Panc1 (cell line): ENCODE measurements around the gene LRGUK.

Source experiments
- TF ChIP-seq, protein P1 (sequence below), 2 experiments: IDR thresholded peaks; 2 replicates each; pipeline ENCODE4 v1.6.1; 2011 to 2012; ENCODE audit warnings: low read depth in 2 of 2, control low read depth in 1 of 2, low read length in 1 of 2, mild to moderate bottlenecking in 1 of 2, moderate library complexity in 1 of 2; ENCODE audit not compliant: insufficient read depth in 1 of 2
- TF ChIP-seq, protein P2 (sequence below): fragments of 450-650 bp; IDR thresholded peaks from 2 replicates; pipeline ENCODE4 v1.5.1; 2017; ENCODE audit warnings: mild to moderate bottlenecking

DNA sequence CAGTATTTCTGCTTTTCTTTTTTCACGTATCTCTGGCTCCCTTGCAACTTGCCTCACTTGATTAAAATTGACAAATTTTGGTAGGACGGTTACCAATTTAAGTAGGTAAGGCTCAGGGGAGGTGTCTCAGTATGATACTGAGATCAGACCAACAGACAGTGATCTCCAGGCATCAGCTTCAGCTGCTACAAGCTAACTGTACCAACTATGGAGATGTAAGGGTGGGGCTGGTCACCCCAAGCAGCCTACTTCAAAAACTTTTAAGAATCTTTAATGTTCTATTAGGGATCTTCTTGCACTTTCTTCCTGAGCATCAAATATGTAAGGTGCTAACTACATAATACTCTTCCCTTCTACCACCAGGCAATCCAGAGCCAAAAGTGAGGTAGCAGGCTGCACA is 162.7 kb downstream of the LRGUK start:
- TF ChIP-seq, protein P1, sequence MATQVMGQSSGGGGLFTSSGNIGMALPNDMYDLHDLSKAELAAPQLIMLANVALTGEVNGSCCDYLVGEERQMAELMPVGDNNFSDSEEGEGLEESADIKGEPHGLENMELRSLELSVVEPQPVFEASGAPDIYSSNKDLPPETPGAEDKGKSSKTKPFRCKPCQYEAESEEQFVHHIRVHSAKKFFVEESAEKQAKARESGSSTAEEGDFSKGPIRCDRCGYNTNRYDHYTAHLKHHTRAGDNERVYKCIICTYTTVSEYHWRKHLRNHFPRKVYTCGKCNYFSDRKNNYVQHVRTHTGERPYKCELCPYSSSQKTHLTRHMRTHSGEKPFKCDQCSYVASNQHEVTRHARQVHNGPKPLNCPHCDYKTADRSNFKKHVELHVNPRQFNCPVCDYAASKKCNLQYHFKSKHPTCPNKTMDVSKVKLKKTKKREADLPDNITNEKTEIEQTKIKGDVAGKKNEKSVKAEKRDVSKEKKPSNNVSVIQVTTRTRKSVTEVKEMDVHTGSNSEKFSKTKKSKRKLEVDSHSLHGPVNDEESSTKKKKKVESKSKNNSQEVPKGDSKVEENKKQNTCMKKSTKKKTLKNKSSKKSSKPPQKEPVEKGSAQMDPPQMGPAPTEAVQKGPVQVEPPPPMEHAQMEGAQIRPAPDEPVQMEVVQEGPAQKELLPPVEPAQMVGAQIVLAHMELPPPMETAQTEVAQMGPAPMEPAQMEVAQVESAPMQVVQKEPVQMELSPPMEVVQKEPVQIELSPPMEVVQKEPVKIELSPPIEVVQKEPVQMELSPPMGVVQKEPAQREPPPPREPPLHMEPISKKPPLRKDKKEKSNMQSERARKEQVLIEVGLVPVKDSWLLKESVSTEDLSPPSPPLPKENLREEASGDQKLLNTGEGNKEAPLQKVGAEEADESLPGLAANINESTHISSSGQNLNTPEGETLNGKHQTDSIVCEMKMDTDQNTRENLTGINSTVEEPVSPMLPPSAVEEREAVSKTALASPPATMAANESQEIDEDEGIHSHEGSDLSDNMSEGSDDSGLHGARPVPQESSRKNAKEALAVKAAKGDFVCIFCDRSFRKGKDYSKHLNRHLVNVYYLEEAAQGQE (IDR thresholded peaks at IDR 0.05; ENCODE audit: insufficient read depth in 1 of 2, low read depth in 2 of 2, low read length in 1 of 2), result no peak
- TF ChIP-seq, protein P2, sequence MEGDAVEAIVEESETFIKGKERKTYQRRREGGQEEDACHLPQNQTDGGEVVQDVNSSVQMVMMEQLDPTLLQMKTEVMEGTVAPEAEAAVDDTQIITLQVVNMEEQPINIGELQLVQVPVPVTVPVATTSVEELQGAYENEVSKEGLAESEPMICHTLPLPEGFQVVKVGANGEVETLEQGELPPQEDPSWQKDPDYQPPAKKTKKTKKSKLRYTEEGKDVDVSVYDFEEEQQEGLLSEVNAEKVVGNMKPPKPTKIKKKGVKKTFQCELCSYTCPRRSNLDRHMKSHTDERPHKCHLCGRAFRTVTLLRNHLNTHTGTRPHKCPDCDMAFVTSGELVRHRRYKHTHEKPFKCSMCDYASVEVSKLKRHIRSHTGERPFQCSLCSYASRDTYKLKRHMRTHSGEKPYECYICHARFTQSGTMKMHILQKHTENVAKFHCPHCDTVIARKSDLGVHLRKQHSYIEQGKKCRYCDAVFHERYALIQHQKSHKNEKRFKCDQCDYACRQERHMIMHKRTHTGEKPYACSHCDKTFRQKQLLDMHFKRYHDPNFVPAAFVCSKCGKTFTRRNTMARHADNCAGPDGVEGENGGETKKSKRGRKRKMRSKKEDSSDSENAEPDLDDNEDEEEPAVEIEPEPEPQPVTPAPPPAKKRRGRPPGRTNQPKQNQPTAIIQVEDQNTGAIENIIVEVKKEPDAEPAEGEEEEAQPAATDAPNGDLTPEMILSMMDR, result no peak
